GM18867 (cell line): ENCODE measurements around the gene CDK12.

Source experiments
- ATAC-seq: cut with Tn5 transposase; IDR thresholded peaks from one replicate; pipeline ENCODE4 v1.9.1; 2021; ENCODE audit warnings: mild to moderate bottlenecking, moderate library complexity; ENCODE audit not compliant: unreplicated experiment

Gene CDK12

DNA sequence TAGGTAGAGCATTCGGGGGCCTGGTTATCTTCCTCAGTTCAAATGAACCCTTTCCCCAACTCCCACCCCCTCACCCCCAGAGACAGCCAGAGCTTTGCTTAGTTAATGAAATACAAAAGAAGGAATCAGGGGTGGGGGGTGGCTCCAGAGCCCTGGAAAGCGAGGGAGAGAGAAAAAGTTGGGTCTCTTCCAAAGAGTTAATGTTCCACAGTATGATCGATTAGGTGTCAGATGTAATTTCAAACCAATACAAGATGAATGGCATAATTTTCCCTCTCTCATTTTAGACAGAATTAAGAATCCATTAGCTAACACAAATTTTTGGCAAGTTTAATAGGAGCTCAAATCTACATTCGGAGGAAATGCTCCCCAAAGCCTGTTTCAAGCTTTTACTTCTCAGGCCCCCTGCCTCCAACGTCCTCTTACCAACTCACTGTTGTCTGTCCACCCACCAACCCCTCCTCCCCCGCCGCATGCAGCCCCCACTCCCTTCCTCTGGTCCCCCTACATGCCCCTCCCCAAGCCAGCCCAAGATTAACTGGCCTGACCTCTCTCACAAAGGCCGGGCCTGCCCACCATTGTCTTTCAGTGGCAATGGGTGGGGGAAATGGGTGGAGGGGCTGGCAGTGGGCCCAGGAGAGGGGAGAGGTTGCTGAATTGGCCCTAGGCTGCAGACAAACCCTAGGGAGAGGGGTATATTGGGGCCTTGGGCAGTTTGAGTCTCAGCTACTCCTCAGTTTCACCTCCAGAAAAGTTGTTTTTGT, 118.2 kb downstream of the CDK12 start:
- no peak for ATAC-seq

DNA sequence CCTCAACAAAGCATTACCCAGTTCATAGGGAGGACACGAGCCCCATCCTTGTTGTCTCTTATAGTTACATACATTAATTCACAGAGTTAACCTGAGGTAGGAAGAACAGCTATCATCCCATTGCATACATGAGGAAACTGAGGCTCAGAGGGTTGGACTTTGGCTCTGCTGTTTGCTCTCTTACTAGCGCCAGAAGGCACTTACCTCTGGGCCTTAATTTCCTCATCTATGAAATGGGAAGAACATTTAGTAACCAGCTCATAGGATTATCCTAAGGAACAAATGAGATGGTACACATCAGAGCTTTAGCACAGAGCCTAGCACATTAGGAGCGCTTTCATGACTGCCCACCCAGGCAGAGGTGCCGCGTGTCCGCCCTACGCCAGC, 118.8 kb downstream of the CDK12 start:
- no peak for ATAC-seq

DNA sequence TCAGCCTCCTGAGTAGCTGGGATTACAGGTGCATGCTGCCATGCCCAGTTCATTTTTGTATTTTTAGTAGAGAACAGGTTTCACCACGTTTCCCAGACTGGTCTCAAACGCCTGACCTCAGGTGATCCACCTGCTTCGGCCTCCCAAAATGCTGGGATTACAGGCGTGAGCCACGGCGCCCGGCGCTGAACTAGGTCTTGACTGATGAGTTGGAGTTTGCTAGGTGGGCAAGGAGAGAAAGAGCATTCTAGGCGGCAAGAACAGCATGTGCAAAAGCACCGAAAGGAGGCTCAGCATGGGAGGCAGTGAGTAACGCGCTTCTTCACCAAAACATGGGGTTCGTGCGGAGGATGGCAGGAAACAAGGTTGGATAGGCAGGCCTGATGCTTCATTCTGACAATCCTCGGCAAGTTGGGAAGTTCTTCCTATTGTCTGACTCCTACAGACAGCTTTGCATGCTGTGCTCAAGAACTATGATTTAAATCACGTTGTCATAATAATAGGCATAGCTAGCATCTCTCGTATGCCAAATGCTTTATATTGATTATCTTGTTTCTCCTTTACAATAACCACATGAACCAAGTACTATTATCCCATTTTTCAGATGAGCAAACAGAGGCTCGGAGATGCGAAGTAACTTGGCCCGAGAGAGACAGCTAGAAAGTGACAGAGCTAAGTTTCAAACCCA, 119.9 kb downstream of the CDK12 start:
- no peak for ATAC-seq

DNA sequence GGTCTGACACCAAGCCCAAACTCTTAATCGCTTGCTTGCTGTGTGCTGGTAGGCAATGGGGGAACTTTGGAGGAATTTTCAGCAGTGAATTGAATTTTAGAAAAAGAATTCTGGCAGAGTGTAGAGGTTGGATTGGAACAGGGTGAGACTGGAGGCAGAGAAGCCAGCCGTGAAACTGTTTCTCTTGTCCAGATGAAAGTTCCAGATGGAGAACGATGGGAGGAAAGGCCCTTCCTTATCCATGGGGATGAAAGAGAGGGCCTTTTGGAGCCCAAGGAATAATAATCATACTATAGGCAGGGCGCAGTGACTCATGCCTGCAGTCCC, 120.4 kb downstream of the CDK12 start:
- ATAC-seq = no peak

DNA sequence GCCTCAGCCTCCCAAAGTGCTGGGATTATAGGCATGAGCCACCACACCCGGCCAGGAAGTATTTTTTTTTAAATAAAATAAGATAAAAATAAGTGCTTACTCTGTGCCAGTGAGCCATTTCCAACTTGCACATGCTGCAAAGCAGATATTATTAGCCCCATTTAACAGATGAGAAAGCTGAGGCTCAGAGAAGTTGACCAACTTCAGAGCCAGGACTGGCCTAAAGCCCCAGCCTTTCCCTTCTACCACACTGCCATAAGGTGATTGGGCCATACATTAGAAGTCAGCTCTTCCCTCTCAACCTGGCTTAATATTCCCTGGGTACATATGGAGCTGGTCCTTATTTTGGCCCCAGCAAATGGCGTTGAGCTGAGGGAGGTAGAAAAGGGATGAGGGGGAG, 121.4 kb downstream of the CDK12 start:
- no peak for ATAC-seq
